Right hindlimb (tissue), 1 donor: Measurements from ENCODE around the gene CLCN4.

Experiments used
- DNase-seq: peaks from one replicate; pipeline ENCODE4 v3.0.0-alpha.2; 2018

CLCN4 gene

DNA sequence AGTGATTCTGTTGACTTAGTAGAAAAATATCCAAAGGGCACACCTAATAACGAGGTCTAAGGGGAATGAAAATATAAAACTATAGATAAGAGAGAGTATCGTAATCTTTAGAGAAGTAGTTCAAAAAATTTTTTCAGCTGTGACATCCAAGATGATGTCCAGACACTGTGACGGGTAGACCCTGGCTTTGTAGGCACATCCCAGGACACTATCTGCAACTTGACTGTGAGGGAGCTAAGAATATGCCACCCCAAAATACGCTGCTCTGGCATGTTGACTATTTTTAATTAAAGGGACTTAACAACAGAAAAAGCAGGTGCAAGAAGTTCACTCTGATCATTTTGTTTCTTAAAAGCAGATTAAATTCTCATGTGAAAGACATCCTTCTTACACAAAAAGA is 89.5 kb downstream of the CLCN4 start:
- DNase-seq, result no peak

DNA sequence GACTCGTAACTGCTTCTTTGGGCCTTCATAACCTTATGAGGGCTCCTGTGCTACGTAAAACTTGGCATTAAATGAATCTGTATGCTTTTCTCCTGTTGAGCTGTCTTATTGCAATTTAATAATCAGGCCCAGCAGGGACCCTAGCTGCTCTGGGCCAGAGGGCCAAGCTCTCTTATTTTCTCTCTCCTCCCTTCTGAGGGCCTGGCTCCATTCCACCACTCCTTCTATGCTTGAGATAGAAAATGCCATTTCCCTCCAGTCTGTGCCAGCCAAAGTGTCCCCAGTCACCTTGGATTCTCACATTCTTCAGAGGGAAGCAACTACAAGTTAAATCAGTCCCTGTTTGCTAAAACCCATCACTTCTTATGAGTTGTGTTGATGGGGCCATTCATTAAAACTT is 90.1 kb downstream of the CLCN4 start:
- DNase-seq, result no peak

DNA sequence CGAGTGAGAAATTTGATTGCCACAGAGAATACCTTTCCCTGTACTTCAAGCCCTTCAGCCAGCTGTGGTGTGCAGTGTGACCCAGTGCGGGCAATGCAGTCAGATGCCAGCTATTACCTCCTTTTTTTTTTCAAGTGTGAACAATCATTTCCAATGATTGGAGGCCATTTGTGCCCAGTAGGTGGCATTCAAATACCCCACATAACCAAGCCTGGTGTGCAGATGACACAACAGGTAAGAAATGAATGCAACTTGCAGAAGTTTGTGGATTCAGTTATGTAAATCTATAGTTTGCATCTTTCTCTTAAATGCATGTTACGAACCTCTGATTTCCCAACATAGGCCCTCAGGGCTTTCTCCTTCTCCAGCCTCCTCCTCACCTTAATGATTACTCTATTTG is 98.0 kb downstream of the CLCN4 start:
- no peak for DNase-seq

DNA sequence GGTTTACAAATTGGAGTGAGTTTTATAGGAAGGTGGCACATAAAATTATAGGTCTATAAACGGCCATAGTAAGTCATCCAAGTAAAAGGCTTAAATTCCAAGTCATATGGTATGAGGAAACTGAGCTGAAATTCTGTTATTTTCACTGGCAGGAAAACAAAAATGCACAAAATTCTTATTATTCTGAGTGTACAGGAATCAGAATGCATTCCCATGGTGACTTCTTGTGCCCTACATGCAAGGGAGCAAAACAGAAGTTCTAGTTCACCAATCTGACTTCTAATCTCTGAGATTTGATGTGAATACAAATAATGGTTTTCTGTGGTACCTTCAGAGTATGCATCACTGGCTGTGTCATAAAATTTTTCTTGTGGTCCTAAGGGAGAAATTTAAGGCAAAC is 102.9 kb downstream of the CLCN4 start:
- DNase-seq, result no peak

DNA sequence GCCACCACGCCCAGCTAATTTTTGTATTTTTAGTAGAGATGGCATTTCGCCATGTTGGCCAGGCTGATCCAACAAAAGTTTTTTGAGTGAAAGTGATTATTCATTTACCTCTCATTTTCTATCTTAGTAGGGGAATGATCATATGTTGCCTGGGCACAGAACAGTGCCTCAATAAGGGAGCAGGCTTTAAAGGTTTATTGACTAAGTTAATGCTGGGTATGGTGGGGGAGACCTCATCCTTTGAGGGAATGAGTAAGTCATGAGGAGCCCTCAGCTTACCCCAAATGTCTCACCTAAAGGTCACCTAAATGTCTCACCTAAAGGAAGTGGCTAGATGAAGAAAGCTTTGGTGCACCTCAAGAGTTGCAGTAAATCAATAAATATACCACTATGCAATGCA is 109.0 kb downstream of the CLCN4 start:
- DNase-seq, result no peak

DNA sequence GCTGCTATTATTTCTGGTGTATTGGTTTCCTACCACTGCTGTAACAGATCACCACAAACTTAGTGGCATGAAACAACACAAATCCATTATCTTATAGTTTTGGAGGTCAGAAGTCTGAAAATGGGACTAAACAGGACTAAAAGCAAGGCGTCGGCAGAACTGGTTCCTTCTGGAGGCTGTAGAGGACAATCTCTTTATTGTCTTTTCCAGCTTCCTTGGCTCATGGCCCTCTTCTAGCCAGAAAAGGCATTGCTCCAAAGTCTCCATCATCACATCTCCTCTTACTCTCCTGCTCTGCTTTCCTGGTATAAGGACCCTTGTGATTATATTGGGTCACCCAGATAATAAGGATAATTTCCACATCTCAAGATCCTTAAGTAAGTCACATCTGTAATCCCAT is 121.9 kb downstream of the CLCN4 start:
- DNase-seq, result no peak

DNA sequence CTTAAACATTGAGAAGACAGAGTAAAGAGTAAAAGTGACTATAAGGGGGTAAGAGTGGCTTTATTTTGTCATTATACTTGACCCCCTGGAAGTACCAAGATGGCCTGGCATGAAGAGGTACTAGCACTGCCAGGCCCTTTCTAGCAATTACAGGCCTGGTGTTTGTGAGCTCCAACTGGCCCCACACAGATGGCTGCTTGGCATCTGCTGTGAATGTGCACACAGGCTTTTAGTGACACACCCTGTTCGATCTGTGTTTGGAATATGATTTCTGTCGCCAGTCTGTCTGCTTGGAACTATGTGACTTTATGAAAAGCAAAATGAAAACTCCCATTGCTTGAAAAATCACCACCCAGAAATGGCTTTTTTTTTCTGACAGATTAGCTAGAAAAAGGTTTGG is 123.3 kb downstream of the CLCN4 start:
- DNase-seq, result no peak

DNA sequence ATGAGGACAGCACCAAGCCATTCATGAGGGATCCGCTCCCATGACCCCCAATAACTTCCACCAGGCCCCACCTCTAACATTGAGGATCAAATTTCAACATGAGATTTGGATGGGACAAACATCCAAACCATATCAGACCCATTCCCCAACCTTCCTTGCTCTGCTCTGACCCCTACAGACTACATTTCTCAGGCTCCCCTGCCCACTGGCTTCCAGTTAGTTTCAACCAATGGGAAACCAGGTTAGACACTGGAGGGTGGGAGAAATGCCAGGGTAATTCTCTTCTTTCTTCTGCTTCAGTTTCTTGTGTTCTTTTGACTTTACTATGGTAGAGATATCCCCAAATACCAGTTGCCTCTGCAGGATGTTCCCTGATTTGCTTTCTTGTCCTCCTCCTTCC is 125.7 kb downstream of the CLCN4 start:
- no peak for DNase-seq

DNA sequence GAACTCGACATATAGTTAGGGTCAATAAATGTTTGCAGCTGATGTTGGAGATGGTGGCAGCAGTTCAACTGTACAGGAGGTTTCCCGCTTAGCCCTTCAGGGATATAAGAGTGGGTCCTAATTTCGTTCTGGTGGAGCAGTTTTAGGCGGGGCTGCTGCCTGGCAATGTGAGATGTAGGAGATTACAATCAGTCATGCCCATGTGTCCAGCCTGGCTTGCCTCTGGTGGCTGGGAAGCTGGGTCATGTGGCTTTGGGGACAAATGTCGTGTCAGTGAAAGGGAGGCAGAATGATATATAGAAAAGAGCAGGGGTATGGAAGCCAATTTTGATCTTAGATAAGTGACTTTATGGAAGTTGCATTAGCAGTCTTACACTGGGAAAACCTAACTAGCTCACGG is 129.4 kb downstream of the CLCN4 start:
- DNase-seq, result no peak
